GM23248 (cell line): ENCODE results near the gene CREB5.

ENCODE experiments used
- EZH2 ChIP-seq: fragments of 200-600 bp; sonication (generic); IDR thresholded peaks from 2 replicates; pipeline ENCODE4 v1.6.1; 2018; ENCODE audit warnings: antibody characterized with exemption, mild to moderate bottlenecking; ENCODE audit not compliant: insufficient read depth, poor library complexity, severe bottlenecking
- EZH2phosphoT487 ChIP-seq: fragments of 200-600 bp; sonication (generic); IDR thresholded peaks from 2 replicates; pipeline ENCODE4 v1.6.1; 2018; ENCODE audit warnings: antibody characterized with exemption, moderate library complexity, mild to moderate bottlenecking, low read depth; ENCODE audit not compliant: insufficient read depth

GRCh38 chr7:28575241-28575643 is 162.9 kb downstream of the CREB5 start:
- TF ChIP-seq EZH2 (no peak), EZH2phosphoT487 (no peak)
